Measurements from ENCODE around the gene SCMH1. TPM values are rescaled to one million over a fixed set of nuclear protein-coding genes. Genes with fewer than 3 reads are reported as not detected.
"Not testable (repeated sequence)": the region's sequence is repeated elsewhere in the genome, so short reads cannot be mapped to it uniquely, and the experiment has no call there.

The SCMH1 gene
- total and polyA plus RNA-seq, 10 donors, result 8.6 to 40.5 (median 26.1) TPM

- Histone ChIP-seq H3K27me3 (replicated peaks in 1 of 7) (no peaks in the 10 kb centered on the region), H3K36me3 (no peaks in the 10 kb centered on the region), H3K4me3 (no peak overlapping the region), H3K9me3 (no peaks in the 10 kb centered on the region), H3K4me1 (peaks cover 0 to 17% (median 3%) of the 10 kb centered on the region in 6 donors), H3K27ac (no peak overlapping the region)
- TF ChIP-seq CTCF (IDR thresholded peaks at IDR 0.05 in 8 of 11, conservative IDR thresholded peaks at IDR 0.05 in 3 of 11), result no peak
- WGBS, 5 donors, result 70 to 90% (median 74%) methylated on average over 3 of the region's 3 CpGs
- intact Hi-C loops (cut with DNase I; ENCODE audit: low total_unique reads), result no loop called here
- no peak for DNase-seq
Measured at GRCh38 chr1:41232305-41232704, 9.8 kb downstream of the SCMH1 start.

- DNase-seq, result no peak
- WGBS, 5 donors, result 84 to 96% (median 90%) methylated on average over 2 of the region's 2 CpGs
- intact Hi-C loops (cut with DNase I; ENCODE audit: low total_unique reads), result no loop called here
Measured at GRCh38 chr1:41230656-41231055, 11.4 kb downstream of the SCMH1 start.

GRCh38 chr1:41229219-41229618 is 12.9 kb downstream of the SCMH1 start:
- DNase-seq; intact Hi-C loops (cut with DNase I; ENCODE audit: low total_unique reads); H3K4me1 ChIP-seq; H3K27me3 ChIP-seq (replicated peaks in 1 of 7); H3K36me3 ChIP-seq; H3K9me3 ChIP-seq; H3K4me3 ChIP-seq; H3K27ac ChIP-seq: not testable (repeated sequence)
- 96 to 100% (median 98%) methylated on average over 2 of the region's 2 CpGs for WGBS, 5 donors

More at GRCh38 chr1:41230656-41231055, 11.4 kb downstream of the SCMH1 start:
- H3K9me3 ChIP-seq, result no peaks in the 10 kb centered on the region
- no peaks in the 10 kb centered on the region for H3K36me3 ChIP-seq
- no peak for TF ChIP-seq CTCF (IDR thresholded peaks at IDR 0.05 in 8 of 11, conservative IDR thresholded peaks at IDR 0.05 in 3 of 11)
- no peak for TF ChIP-seq POLR2AphosphoS5 (IDR thresholded peaks at IDR 0.05)
- no peak for TF ChIP-seq POLR2A (IDR thresholded peaks at IDR 0.05)
- no peak overlapping the region for H3K27ac ChIP-seq
- no peak overlapping the region for H3K4me3 ChIP-seq
- no peaks in the 10 kb centered on the region for H3K27me3 ChIP-seq (replicated peaks in 1 of 7)
- H3K4me1 ChIP-seq, result peaks cover 0 to 12% (median 2%) of the 10 kb centered on the region in 6 donors

GRCh38 chr1:41226815-41227434 is 15.2 kb downstream of the SCMH1 start:
- WGBS, 5 donors, result 77 to 91% (median 80%) methylated on average over 3 of the region's 3 CpGs
- no peak overlapping the region for H3K4me3 ChIP-seq
- no peak for DNase-seq
- TF ChIP-seq POLR2A (IDR thresholded peaks at IDR 0.05) (no peak), POLR2AphosphoS5 (IDR thresholded peaks at IDR 0.05) (no peak), CTCF (IDR thresholded peaks at IDR 0.05 in 8 of 11, conservative IDR thresholded peaks at IDR 0.05 in 3 of 11) (no peak)
- H3K4me1 ChIP-seq, result peaks cover 0 to 17% (median 8%) of the 10 kb centered on the region in 6 donors
- intact Hi-C loops (cut with DNase I; ENCODE audit: low total_unique reads), result no loop called here
- H3K27me3 ChIP-seq (replicated peaks in 1 of 7), result no peaks in the 10 kb centered on the region
- no peak overlapping the region for H3K27ac ChIP-seq
- H3K36me3 ChIP-seq, result no peaks in the 10 kb centered on the region
- H3K9me3 ChIP-seq, result no peaks in the 10 kb centered on the region

GRCh38 chr1:41225495-41225894 is 16.6 kb downstream of the SCMH1 start:
- peaks cover 0 to 17% (median 8%) of the 10 kb centered on the region in 6 donors for H3K4me1 ChIP-seq
- no peak for TF ChIP-seq POLR2AphosphoS5 (IDR thresholded peaks at IDR 0.05)
- no peak for TF ChIP-seq POLR2A (IDR thresholded peaks at IDR 0.05)
- TF ChIP-seq CTCF (IDR thresholded peaks at IDR 0.05 in 8 of 11, conservative IDR thresholded peaks at IDR 0.05 in 3 of 11), result no peak
- H3K36me3 ChIP-seq, result peaks cover 0 to 6% (median 0%) of the 10 kb centered on the region in 6 donors
- no peaks in the 10 kb centered on the region for H3K27me3 ChIP-seq (replicated peaks in 1 of 7)
- no peaks in the 10 kb centered on the region for H3K9me3 ChIP-seq
- 93 to 99% (median 96%) methylated on average over 3 of the region's 3 CpGs for WGBS, 5 donors
- intact Hi-C loops (cut with DNase I; ENCODE audit: low total_unique reads), result no loop called here
- H3K4me3 ChIP-seq, result no peak overlapping the region
- no peak overlapping the region for H3K27ac ChIP-seq
- DNase-seq, result no peak

All from spleen (tissue), 11 donors.